Esophagus squamous epithelium (tissue), 5 donors: ENCODE measurements around the gene KLHL6. TPM values are rescaled to one million over a fixed set of nuclear protein-coding genes. Genes with fewer than 3 reads are reported as not detected.

ENCODE experiments used
- DNase-seq: peaks from one replicate; lab custom pipeline; 2025; lab: John Stamatoyannopoulos, UW
- H3K27ac ChIP-seq, 4 donors: fragments of 200-600 bp; sonication (generic); one replicate each; pipeline ENCODE4 v1.5.1; 2016 to 2019; ENCODE audit warnings: mild to moderate bottlenecking in 1 of 4
- H3K27me3 ChIP-seq, 4 donors: fragments of 200-600 bp; sonication (generic); 1 replicate in 3 of 4; 2 replicates in 1 of 4; pipeline versions ENCODE4 v1.5.1 to v1.6.0; 2017 to 2021; ENCODE audit warnings: antibody characterized with exemption in 1 of 4
- H3K36me3 ChIP-seq, 3 donors: fragments of 200-600 bp; sonication (generic); one replicate each; pipeline ENCODE4 v1.5.1; 2016 to 2019
- H3K4me1 ChIP-seq, 3 donors: fragments of 200-600 bp; sonication (generic); one replicate each; pipeline ENCODE4 v1.5.1; 2017 to 2019
- H3K4me3 ChIP-seq, 4 donors: fragments of 200-600 bp; sonication (generic); 1 replicate in 3 of 4; 2 replicates in 1 of 4; pipeline ENCODE4 v1.5.1; 2016 to 2019; ENCODE audit warnings: mild to moderate bottlenecking in 2 of 4, moderate library complexity in 1 of 4
- H3K9me3 ChIP-seq, 3 donors: fragments of 200-600 bp; sonication (generic); one replicate each; pipeline ENCODE4 v1.5.1; 2016 to 2019
- CTCF ChIP-seq, 6 experiments: fragments of 450-650 bp in 4 of 6; fragments of 200-600 bp in 2 of 6; sonication (generic) in 2 of 6; IDR thresholded peaks; one replicate each; pipeline ENCODE4 v1.5.1; 2016 to 2019; ENCODE audit warnings: antibody characterized with exemption in 6 of 6, mild to moderate bottlenecking in 4 of 6, moderate library complexity in 4 of 6
- POLR2A ChIP-seq, 4 donors: fragments of 450-650 bp; IDR thresholded peaks; one replicate each; pipeline ENCODE4 v1.6.1; 2017; ENCODE audit warnings: antibody characterized with exemption in 4 of 4, mild to moderate bottlenecking in 4 of 4, moderate library complexity in 3 of 4
- WGBS, 2 donors: methylation state at CpG; one replicate each; pipeline ENCODE4 v1.1.5; 2018; 5-methylcytosine and 5-hydroxymethylcytosine counted together
- intact Hi-C: fragments of 100-400 bp; cut with DNase I; formaldehyde crosslinking; loops from one replicate; pipeline ENCODE4 v1.15.0; 2022
- total RNA-seq, 4 donors: library from RNA; depleted of rRNA; stranded (reverse); fragments of >200 nt; gene quantifications; one replicate each; pipeline ENCODE4 v1.1.0, GENCODE V29; 2016
- donor health status: DM: yes; HTN: yes; CAD: no.

KLHL6 gene
- total RNA-seq, 4 donors from 2014 or later: 0.66 to 2.7 (median 1.8) TPM; not detected in 1

GRCh38 chr3:183492849-183493179 lies 62.7 kb downstream of the KLHL6 start:
- DNase-seq: no peak
- no peaks in the 10 kb centered on the region for H3K9me3 ChIP-seq
- no peak overlapping the region for H3K4me3 ChIP-seq
- intact Hi-C loops: no loop called here
- peaks cover 0 to 4% (median 0%) of the 10 kb centered on the region in 3 donors for H3K36me3 ChIP-seq
- 36 to 50% methylated on average over 3 to 4 of the region's 4 CpGs for WGBS, 2 donors
- no peak for TF ChIP-seq POLR2A (IDR thresholded peaks at IDR 0.05)
- TF ChIP-seq CTCF (IDR thresholded peaks at IDR 0.05): no peak
- no peak overlapping the region for H3K27ac ChIP-seq
- peaks cover 3 to 36% (median 10%) of the 10 kb centered on the region in 3 donors for H3K4me1 ChIP-seq
- no peaks in the 10 kb centered on the region for H3K27me3 ChIP-seq

GRCh38 chr3:183491923-183492848 lies 63.3 kb downstream of the KLHL6 start:
- peaks cover 0 to 4% (median 0%) of the 10 kb centered on the region in 3 donors for H3K36me3 ChIP-seq
- H3K27ac ChIP-seq: no peak overlapping the region
- TF ChIP-seq POLR2A (IDR thresholded peaks at IDR 0.05) (no peak), CTCF (IDR thresholded peaks at IDR 0.05) (no peak)
- peaks cover 3 to 36% (median 10%) of the 10 kb centered on the region in 3 donors for H3K4me1 ChIP-seq
- H3K9me3 ChIP-seq: no peaks in the 10 kb centered on the region
- intact Hi-C loops: no loop called here
- H3K4me3 ChIP-seq: no peak overlapping the region
- WGBS, 2 donors: 85 to 90% methylated on average over 32 to 34 of the region's 45 CpGs
- no peaks in the 10 kb centered on the region for H3K27me3 ChIP-seq
- DNase-seq: no peak

- 79 to 88% methylated on average over 17 to 19 of the region's 23 CpGs for WGBS, 2 donors
- TF ChIP-seq POLR2A (IDR thresholded peaks at IDR 0.05): no peak
- TF ChIP-seq CTCF (IDR thresholded peaks at IDR 0.05): no peak
- Histone ChIP-seq H3K36me3 (peaks cover 0 to 4% (median 0%) of the 10 kb centered on the region in 3 donors), H3K27me3 (peaks cover 0 to 2% (median 0%) of the 10 kb centered on the region in 4 donors), H3K9me3 (no peaks in the 10 kb centered on the region), H3K4me1 (peaks cover 3 to 36% (median 10%) of the 10 kb centered on the region in 3 donors), H3K4me3 (no peak overlapping the region), H3K27ac (peak overlapping the region in 3 of 4 donors; percentile 43 to 82 (median 77))
- intact Hi-C loops: no loop called here
- DNase-seq: no peak
Observed at GRCh38 chr3:183491109-183491922, 64.2 kb downstream of the KLHL6 start.

GRCh38 chr3:183490653-183491052 lies 64.9 kb downstream of the KLHL6 start:
- H3K36me3 ChIP-seq: peaks cover 0 to 4% (median 0%) of the 10 kb centered on the region in 3 donors
- no peaks in the 10 kb centered on the region for H3K9me3 ChIP-seq
- no peak for TF ChIP-seq POLR2A (IDR thresholded peaks at IDR 0.05)
- TF ChIP-seq CTCF (IDR thresholded peaks at IDR 0.05): no peak
- no peak overlapping the region for H3K4me3 ChIP-seq
- 54 to 68% methylated on average over 6 of the region's 6 CpGs for WGBS, 2 donors
- peak overlapping the region; percentile 19 to 82 (median 60) for H3K27ac ChIP-seq
- DNase-seq: no peak
- intact Hi-C loops: no loop called here
- peaks cover 0 to 6% (median 0%) of the 10 kb centered on the region in 4 donors for H3K27me3 ChIP-seq
- peaks cover 3 to 36% (median 10%) of the 10 kb centered on the region in 3 donors for H3K4me1 ChIP-seq
